Measurements from ENCODE around the gene SPRR2A. TPM values are rescaled to one million over a fixed set of nuclear protein-coding genes. Genes with fewer than 3 reads are reported as not detected.

Gene SPRR2A
- total RNA-seq, result not detected in 2 replicates

GRCh38 chr1:153057375-153057774, at the start of gene SPRR2A:
TSS of gene SPRR2A (minus strand) at chr1:153057512. CDS start at chr1:153056735, 777 bp downstream.

GRCh38 chr1:153094426-153094825, 37.1 kb upstream of the SPRR2A start, which contains the start of gene SPRR2E:
TSS of gene SPRR2E (minus strand) at chr1:153094526. CDS start at chr1:153093751, 775 bp downstream.

GRCh38 chr1:153071511-153071910, 14.2 kb upstream of the SPRR2A start, which contains the start of gene SPRR2B:
TSS of gene SPRR2B (minus strand) at chr1:153071611. CDS start at chr1:153070839, 772 bp downstream.

GRCh38 chr1:153040950-153041631, 16.2 kb downstream of the SPRR2A start, which contains the start of gene SPRR2D:
TSS of gene SPRR2D (minus strand) at chr1:153041120. CDS start at chr1:153040346, 774 bp downstream.

GRCh38 chr1:153030895-153031294, 26.4 kb downstream of the SPRR2A start, which contains the start of gene SPRR1B:
TSS of gene SPRR1B (plus strand) at chr1:153031203. CDS start at chr1:153032346, 1,143 bp downstream.

Other genes starting within 250 kb of the SPRR2A start
- not detected in 2 replicates for gene LCE1B, start 245.5 kb downstream of the SPRR2A start, total RNA-seq
- gene LCE1A, start 230.0 kb downstream of the SPRR2A start, total RNA-seq, result not detected in 2 replicates
- not detected in 2 replicates for gene LCE6A, start 214.7 kb downstream of the SPRR2A start, total RNA-seq
- not detected in 2 replicates for gene LCE7A, start 197.5 kb downstream of the SPRR2A start, total RNA-seq
- gene SMCP, start 179.2 kb downstream of the SPRR2A start, total RNA-seq, result not detected in 2 replicates
- gene IVL, start 149.0 kb downstream of the SPRR2A start, total RNA-seq, result not detected in 2 replicates
- gene SPRR5, start 110.3 kb downstream of the SPRR2A start, total RNA-seq, result not detected in 2 replicates
- not detected in 2 replicates for gene SPRR4, start 86.9 kb downstream of the SPRR2A start, total RNA-seq
- gene SPRR1A, start 73.4 kb downstream of the SPRR2A start, total RNA-seq, result not detected in 2 replicates
- 0.43 TPM in 1 of 2 replicates, not detected in the other for gene SPRR3, start 55.8 kb downstream of the SPRR2A start, total RNA-seq
- 0.17 TPM in 1 of 2 replicates, not detected in the other for gene SPRR1B, start 26.3 kb downstream of the SPRR2A start, total RNA-seq
- gene SPRR2D, start 16.4 kb downstream of the SPRR2A start, total RNA-seq, result not detected in 2 replicates
- not detected in 2 replicates for gene SPRR2B, start 14.1 kb upstream of the SPRR2A start, total RNA-seq
- gene SPRR2E, start 37.0 kb upstream of the SPRR2A start, total RNA-seq, result not detected in 2 replicates
- gene SPRR2F, start 56.0 kb upstream of the SPRR2A start, total RNA-seq, result not detected in 2 replicates
- gene SPRR2G, start 93.4 kb upstream of the SPRR2A start, total RNA-seq, result not detected in 2 replicates
- not detected in 2 replicates for gene LELP1, start 145.9 kb upstream of the SPRR2A start, total RNA-seq
- not detected in 2 replicates for gene PRR9, start 160.1 kb upstream of the SPRR2A start, total RNA-seq
- gene LORICRIN, start 202.2 kb upstream of the SPRR2A start, total RNA-seq, result not detected in 2 replicates

Measured in bronchial smooth muscle cell (primary cell).